GM19043 (cell line): ENCODE measurements around the gene GABRB1.

Source experiments
- ATAC-seq: cut with Tn5 transposase; IDR thresholded peaks from one replicate; pipeline ENCODE4 v1.9.1; 2021; ENCODE audit warnings: low read depth; ENCODE audit not compliant: unreplicated experiment

The GABRB1 gene

DNA sequence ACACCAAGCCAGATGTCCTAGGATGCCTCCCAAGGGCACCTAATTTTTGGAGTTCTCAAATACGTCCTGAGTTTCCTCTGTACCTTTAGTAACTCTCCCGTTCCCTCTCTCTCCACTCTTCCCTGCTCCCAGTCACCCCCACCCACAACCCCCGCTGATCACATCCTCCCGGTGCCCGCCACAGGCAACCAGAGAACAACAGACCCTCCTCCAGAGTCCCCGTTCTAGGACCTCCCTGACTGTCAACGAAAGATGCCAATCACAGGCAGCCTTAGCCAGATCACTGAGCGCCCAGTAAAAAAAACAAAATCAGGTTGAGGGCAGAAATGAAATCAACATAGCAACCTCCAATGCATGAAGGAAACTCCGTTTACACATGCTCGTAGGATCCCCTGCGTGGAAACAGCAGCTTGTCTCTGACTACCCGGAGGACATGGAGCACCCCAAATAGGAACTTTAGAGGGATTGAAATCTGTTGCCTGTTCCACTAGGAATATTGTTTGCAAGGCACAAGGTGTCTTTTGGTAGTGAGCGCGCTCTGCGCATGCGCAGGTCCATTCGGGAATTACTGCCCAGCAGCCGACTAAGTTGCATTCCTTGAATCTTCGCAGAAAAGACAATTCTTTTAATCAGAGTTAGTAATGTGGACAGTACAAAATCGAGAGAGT lies at the start of gene GABRB1:
Gene GABRB1 (plus strand): TSS at position 557 of the 668 bp plus-strand sequence.
- no peak for ATAC-seq

DNA sequence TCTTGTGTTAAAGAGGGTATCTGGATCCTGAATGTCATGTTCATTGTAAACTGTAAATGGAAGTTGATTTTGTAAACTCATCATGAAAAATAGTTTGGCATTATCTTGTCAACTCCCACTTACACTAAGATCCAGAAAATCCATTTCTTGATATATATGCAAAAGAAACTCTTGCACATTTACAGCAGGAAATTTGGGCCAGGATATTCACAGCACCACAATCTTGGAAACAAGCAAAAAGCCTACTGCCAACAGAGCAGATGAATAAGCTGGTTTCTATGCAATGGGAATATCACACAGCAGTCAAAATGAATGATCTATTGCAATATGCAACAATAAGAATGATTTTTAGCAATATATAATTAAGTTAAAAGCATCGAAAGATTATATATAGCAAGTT lies 46.6 kb upstream of the GABRB1 start:
- no peak for ATAC-seq

DNA sequence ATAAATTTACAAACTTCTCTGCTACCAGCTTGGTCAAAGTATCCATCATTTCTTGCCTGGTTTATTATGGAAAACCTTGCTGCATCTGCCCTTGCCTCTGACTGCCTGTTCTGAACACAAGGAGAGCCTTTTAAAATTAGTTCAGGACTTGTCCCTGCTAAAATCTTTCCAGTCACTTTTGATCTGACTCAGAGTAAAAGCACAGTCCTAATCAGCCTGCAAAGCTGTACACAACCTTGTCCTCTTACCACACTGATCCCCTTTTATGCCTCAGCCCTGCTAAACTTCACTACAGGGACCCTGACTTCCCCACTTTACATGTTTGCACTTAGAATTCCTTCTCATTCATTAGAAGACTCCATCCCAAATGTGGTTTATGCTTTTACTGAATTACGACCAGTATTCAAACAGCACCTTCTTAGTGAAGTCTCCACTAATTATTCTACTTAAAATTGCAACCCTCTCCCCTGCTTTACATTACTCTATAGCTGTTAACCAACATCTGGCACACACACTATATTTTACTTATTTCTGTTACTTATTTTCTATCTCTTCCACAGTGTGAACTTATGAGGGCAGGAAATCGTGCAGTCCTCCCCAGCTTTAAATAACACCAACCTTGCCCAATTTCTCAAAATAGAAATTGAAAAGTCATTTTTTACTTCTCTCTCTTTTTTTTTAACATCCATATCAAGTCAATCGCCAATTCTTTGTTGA lies 44.3 kb upstream of the GABRB1 start:
- no peak for ATAC-seq

DNA sequence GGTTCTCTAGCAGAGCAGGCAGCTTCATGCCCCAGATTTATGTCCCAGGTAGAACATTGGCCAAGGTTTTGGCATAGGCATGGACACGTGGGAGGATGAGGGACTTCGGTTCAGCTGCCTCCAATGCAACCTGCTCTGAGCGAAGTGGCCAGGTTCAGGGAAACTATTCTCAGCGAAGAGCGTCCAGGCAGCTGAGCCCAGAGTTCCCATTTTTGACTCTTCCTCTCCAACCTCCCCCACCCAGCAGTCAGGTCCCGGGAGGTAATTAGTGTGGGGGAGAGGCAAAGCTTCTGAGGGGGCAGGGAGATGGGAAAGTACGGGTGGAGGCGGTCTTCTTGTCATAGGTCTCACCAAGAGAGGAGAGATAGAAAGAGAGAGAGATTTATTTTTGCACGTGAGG lies 39.0 kb upstream of the GABRB1 start:
- ATAC-seq: no peak

DNA sequence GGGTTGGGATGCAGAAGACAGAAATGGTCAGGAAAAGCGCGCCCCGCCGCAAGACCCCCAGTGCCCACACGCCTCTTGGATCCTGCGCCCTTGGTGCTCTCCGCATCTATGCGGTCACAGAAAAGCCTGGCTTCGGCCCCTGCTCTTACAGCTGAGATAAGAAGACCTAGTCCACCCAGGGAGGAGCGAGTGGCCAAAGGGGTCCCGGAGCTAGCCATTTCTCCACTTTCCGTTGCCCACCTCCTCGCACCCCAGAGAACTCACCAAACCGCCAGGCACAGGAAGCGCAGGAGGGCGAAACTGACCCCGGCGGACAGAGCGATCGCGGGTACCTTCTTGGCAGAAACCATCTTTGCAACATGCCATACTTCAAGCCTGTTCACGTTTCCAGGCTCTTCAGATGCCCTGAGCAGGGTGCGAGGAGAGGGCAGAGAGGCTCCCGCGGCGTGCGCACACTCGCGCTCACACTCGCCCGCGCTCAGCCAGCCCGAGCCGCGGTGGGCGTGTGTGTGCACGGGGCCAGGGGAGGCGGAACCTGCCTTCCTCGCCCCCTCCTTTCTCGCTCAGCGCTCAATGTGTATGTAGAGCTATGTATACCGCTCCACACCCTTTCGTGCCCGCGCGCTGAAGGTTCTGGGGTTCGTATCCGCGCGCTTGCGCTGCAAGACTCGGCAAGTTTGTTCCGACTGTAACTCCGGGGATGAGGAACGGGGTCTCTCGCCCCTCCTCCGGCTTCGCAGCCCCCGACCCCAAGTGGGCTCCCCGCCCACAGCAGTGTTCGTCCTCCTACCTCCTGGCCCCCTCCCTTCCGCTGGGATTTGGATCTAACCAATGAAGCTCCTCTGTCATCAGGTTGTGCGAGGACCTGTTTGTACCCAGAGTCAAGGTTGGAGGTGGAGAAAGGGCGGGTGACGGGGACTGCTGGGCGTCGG lies 38.0 kb upstream of the GABRB1 start, which contains the start of gene GABRA4:
Gene GABRA4 (minus strand): TSS at position 507 of the 932 bp plus-strand sequence. CDS start 157 bp downstream, at position 350.
- no peak for ATAC-seq

DNA sequence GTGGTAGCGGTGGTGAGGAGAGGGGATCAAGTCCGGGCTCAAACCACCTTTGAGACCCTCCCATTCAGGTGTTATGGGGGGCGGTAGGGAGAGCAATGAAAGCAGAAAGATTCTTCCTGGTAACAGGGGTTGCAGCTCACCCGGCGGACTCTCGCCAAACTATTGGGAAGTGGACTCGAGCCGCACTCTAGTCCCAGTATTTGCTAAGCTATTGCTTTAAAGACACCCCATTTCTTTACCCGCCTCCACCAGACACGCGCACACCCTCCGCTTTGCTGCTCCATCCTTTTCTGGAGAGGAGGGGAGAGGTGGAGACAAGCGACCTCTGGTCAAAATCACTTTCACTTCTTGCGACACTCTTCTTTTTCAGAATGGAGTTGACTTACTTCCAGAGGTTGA lies 37.4 kb upstream of the GABRB1 start:
- ATAC-seq: no peak

DNA sequence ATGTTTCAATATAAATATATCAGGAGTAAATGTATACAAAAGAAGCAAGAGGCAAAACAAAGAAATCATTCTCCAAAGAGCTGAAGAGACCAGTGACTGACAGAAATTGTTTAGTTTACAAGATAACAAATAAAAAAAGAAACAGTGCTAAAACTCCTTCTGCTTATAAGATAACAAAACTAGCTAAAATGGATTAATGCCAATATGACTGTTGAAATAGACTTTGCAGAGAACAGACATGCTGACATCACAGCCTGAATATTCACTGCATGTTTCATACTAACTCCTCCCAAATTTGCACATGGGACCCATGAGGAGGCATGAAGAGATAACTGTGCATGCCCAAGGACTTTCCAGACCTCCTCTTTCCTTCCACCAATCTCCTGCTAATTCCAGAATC lies 31.8 kb upstream of the GABRB1 start:
- no peak for ATAC-seq

DNA sequence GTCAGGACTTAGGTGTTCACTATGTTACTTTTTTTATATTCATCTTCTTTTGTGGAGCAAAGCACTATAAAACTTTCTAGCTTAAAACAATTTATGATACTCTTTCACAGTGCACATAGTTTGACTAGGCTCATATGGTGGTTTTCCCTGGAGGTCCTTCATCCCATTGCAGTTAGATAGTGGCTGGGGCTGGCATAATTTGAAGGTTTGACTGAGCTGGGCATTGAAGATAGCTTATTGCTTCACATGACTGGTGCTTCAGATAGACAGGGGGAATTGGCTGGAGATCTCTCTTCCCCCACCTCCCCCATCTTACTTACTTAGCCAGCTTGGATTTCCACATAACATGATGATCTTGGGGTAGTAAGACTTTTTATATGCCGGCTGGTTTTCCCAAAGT lies 31.0 kb upstream of the GABRB1 start:
- ATAC-seq: no peak

DNA sequence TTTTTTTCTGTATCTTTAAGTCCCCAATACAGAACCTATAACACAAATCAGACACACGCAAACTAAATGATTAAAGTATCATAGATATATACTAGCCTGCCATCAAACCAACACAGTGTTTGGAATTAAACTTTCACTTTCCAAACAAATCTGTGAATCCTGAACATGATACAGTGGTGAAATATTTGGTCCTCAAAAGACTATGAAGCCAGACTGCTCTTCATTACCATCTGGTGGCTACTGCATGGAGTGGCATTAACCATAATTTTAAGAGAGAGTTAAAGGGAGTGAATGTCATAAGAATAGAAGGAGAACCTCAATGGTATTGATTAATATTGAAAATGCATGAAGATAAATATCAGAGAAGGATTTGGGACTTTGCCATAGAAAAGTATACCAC lies 28.8 kb upstream of the GABRB1 start:
- ATAC-seq: no peak

DNA sequence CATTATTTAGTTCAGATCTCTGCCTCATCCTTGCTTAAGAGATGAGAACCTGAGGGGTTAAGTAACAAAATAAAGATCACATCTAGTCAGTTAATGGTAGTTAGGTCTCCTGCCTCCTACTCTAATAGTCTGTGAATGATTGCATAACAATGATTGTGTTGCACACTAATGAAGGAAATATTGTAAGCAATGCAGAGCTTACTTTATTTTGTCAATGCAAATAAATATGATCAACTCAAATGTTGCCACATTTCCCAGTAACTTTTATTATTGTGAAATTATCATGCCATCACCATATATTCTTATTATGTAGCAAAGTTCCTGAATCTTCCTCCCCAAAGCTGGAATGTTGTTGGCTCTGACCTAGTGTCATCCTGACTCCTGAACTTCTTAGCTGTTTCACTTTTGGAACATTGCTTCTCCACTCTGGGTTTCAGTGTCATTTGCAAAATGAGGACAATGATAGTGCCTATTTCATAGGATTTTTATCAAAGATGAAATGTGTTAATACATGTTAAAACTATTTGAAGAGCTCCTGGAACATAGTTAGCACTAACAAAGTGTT lies 20.9 kb upstream of the GABRB1 start:
- ATAC-seq: no peak

DNA sequence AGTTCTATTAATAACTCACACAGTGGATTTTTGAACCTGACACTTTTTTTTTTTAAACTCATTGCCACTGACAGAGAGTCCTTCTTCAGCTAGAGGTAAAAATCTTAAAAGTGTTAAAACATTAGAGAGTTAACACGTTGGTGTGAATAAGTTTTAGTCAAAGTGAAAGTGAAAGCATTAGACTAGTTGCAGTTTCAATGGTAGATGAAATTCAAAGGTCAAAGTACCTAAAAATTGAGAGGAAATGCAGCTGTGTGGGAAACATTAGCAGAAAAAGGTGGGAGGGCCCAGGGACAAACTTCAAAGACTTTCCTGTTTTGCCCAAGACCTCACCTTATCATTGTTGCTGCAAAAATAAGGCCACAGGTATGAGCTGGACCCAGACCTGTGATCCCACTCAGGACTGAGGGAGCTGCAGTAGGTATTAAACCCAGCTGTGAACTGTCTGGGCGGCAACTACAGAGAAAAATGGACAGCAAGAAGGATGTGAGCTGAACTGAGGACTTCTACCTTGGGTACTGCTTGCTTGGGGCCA lies 20.4 kb upstream of the GABRB1 start:
- peak; percentile 68 for ATAC-seq

DNA sequence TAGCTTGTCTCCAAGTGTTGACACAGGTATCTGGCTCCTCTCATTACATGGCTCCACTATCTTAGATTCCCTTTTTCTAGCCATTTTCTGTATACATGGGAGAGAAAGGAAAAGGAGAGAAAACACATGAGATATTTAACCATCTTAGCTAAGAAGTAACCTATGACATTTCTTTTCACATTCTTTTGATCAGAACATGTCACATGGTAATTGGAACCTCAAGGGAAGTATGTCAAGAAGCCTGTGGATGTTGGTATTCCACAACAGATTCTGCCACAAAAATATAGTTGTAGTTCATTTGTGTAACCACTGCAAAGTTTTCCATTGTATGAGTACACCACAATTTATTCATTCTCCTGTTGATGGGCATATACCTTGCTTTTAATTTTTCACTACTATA lies 18.7 kb upstream of the GABRB1 start:
- ATAC-seq: no peak

DNA sequence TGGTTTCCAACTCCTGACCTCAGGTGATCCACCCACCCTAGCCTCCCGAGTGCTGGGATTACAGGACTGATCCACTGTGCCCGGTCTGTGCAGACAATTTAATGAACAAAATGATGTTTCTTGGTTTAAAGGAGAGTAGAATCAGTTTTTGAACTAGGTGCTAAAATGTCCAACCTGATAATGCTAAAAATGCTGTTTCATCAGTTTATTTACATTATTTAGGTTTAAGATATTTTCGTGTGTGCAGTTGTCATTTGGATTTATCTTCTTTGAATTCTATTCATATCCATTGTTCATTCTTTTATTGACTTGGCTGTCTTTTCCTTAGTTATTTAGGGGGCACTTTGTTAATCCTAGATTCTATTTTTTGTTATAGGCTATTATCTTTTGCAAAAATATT lies 18.0 kb upstream of the GABRB1 start:
- no peak for ATAC-seq

DNA sequence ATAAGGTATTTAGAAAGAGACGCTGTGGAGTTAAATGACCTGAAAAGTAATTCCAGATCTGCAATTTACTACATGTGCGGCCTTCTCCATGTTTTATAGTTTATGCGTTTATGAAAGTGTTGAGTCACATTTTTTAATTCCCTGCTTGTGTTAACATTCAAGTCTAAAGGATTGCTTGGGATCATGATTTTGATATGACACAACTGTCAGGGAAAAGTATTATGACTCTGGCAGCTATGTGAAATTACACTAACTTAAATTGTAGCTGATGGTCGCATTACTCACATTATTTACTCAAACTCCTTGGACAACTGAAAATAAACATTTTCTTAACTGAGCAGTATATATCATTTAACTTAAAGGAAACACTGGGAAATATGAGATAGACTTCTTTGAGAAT lies 14.3 kb upstream of the GABRB1 start:
- no peak for ATAC-seq

DNA sequence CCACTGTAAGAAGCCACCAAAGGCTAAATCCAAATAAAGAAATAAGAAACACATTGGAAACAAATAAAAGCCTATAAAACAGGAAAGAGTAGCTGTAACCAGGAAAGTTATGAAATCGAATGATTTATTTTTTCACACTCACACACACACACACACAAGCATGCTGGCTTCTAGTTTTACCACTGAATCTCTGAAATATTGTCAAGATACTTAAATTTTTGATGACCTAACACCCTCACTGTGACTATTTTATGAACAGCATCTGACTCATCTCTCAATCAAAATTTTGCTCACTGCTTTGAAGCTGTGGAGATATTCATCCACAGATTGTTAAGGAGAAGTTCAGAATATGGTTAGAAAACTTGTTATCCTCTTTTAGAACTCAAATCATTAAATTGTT lies 13.9 kb upstream of the GABRB1 start:
- ATAC-seq: no peak

DNA sequence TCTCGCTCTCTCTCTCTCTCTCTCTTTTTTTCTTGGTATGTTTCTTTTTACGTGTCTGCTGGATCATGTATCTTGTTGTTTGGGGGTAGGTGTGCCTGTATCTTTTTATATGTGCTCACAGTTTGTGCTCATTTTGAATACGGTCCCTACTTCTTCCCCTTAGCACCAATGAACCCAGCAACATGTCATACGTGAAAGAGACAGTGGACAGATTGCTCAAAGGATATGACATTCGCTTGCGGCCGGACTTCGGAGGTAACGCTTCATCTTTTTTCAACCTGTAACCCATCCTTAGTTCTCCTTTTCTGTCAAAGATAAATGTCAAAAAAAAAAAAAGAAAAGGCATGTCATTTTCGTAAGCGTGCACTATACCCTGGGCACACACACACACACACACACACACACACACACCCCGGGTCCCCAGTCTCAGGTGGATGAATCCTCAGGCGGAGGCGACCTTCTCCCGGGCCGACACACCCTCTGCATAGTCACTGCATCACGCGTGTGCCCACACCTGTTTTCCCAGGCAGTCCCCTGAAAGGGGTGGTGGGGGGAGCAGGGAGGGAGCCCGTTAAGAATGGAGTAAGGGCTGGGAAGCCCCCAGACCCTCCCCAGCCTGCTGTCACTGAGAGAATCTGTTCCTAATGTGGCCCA lies 511 bp downstream of the GABRB1 start:
- ATAC-seq: no peak

DNA sequence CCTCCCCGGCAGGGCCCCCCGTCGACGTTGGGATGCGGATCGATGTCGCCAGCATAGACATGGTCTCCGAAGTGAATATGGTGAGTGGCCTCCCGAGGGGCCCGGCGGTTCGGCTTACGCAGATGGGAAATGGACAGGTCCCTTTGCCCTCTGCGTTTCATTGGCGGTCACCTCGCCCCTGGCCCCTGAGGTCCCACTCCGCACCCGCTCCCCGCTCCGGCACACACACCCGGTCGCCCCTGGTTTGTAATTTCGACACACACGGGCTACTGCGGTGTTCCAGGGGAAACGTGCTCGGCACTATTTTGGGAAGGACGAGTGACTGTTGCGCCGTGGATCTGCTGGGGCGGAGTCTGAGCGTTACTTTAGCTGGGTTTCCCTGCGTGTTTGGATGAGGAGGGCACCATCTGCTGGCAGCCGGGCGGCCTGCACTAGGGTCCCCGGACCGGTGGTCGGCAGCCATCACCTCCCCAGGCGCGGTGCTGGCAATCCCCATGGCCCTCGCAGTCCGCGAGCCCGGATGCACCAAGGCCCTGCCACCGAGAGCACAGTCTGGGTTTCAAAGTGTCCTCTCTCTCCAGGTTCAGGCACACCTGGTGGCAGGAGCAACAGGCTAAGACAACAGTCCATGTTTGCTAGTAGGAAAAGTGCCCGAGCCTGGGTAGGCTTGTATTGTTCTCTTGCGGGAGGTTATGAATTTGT lies 1.2 kb downstream of the GABRB1 start:
- peak; percentile 86 for ATAC-seq

DNA sequence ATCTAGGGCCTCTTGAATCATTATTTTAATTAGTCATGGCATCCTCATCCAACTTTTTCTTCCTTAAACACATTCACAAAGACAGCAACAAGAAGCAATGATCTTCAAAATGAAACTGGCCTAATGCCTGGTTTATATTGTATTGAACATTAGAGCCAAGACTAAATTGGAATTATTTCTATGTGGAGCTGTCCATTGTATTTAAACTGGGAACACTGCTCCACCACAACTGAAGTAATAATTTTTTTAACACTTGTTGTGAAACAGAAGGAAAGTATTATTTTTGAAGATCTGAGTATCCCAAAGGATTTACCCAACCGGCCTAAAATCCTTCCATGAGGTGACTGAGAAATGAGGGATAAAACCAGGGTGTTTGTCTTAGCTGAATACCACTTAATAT lies 6.9 kb downstream of the GABRB1 start:
- no peak for ATAC-seq

DNA sequence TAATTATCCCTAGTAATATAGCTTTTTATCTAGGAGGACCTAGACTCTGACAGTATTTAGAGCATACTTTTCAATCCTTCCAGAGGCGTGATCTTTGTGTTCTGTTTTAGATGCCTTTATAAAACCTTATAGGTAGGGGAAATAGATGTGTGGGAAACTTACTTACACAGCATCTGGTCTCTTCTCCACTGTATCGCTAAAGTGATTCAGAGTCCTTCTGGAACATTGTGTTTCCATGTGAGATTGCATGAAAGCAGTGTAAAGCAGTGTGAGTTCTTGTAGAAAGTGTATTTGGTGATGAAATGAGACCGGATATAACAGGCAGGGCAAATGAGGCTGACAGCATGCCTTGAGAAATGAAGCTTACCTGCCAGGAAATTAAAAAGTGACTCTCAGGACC lies 9.5 kb downstream of the GABRB1 start:
- no peak for ATAC-seq

DNA sequence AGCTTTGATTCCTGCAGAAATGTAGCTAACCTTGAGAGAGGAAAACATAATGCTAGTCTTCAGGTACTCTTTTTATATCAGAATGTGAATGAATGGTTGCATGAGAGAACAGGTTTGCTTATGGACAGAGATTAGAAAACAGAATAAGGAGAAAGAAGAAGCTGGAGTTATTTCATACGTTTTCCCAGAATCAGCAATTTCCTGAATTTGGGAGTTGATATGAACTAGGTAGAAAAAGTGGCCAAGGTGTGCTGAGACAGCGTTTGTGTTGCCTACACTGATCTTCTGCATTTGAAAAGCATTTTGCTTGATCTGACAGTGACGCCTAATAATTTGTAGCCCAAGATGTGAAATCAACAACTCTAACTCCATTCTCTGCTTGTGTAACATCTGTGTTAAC lies 12.5 kb downstream of the GABRB1 start:
- no peak for ATAC-seq
